ENCODE results near the gene ZNF146. TPM values are rescaled to one million over a fixed set of nuclear protein-coding genes. Genes with fewer than 3 reads are reported as not detected.
"Not testable (repeated sequence)": the region's sequence is repeated elsewhere in the genome, so short reads cannot be mapped to it uniquely, and the experiment has no call there.

ZNF146 gene
- polyA plus RNA-seq, 4 donors, result 113 to 161 (median 129) TPM

GRCh38 chr19:36225219-36225892, 10.4 kb downstream of the ZNF146 start:
- DNase-seq (ENCODE audit: low read depth in 4 of 4, low spot score in 2 of 4), result no peak

DNA sequence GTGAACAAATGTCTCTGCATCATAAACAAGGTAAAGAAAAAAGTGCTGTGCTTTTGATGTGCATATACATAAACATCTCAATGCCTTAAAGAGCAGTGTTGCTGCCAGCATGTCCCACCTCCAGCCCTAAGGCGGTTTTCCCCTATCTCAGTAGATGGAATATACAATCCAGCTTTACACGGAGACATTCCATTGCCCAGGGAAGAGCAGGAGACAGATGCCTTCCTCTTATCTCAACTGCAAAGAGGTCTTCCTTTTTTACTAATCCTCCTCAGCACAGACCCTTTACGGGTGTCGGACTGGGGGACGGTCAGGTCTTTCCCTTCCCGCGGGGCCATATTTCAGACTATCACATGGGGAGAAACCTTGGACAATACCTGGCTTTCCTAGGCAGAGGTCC, 18.7 kb downstream of the ZNF146 start:
- not testable (repeated sequence) for DNase-seq (ENCODE audit: low read depth in 4 of 4, low spot score in 2 of 4)

DNA sequence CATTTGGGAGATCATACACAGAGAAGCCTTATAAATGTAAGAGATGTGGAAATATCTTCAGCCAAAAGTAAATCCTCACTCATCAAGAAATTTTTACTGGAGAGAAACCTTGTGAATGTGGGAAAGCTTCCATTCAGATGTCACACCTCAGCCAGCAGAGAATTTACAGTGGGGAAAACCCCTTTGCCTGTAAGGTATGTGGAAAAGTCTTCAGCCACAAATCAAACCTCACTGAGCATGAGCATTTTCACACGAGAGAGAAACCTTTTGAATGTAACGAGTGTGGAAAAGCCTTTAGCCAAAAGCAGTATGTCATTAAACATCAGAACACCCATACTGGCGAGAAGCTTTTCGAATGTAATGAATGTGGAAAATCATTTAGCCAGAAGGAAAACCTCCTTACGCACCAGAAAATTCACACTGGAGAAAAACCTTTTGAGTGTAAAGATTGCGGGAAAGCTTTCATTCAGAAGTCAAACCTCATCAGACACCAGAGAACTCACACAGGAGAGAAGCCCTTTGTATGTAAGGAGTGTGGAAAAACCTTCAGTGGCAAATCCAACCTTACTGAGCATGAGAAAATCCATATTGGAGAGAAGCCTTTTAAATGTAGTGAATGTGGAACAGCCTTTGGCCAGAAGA, 21.5 kb downstream of the ZNF146 start:
- no peak for DNase-seq (ENCODE audit: low read depth in 4 of 4, low spot score in 2 of 4)

GRCh38 chr19:36236946-36237310, 22.0 kb downstream of the ZNF146 start:
- no peak for DNase-seq (ENCODE audit: low read depth in 4 of 4, low spot score in 2 of 4)

GRCh38 chr19:36244066-36244465, 29.2 kb downstream of the ZNF146 start:
- DNase-seq (ENCODE audit: low read depth in 4 of 4, low spot score in 2 of 4), result no peak

- peak in 3 of 4 donors; percentile 60 to 65 (median 61) for DNase-seq (ENCODE audit: low read depth in 4 of 4, low spot score in 2 of 4)
Observed at GRCh38 chr19:36245210-36246005, 30.5 kb downstream of the ZNF146 start.

DNA sequence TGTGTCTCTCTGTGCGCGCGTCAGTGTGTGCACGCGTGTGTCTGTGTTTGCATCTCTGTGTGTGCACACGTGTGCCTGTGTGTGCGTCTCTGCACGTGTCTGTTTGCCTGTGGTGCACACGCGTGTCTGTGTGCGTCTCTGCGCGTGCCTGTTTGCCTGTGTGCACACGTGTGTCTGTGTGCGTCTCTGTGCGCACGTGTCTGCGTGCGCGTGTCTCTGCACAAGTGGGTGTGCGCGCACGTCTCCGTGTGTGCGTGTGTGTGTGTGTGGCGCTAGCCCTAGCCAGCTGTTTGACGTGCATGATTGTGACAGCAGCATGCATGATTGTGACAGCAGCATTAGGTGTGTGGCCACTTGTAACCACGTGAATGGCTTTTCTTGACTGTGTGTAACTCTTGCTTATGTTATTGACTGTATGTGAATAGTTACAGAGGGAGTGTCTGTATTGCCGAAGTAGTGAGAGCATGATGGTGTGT, 31.1 kb downstream of the ZNF146 start:
- no peak for DNase-seq (ENCODE audit: low read depth in 4 of 4, low spot score in 2 of 4)

- DNase-seq (ENCODE audit: low read depth in 4 of 4, low spot score in 2 of 4), result no peak
Observed at GRCh38 chr19:36252047-36252446, 37.1 kb downstream of the ZNF146 start.

DNA sequence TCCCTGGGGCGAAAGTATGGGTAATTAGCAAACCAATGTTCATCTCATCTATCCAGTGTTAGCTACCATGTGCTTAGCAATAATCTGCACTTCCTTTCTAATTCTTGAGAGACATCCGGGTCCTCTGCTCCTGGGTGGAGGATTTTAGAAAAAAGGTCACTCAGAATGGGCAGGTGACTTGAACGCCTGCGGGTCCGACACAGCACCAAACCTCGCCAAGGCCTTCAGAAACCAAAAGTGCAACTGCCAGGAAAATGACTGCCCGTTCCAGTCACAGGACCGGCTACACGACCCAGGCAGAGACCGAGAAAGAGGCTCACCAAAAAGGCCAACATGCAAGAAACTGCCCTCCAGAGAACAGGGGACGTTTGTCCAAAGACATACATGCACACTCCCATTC, 39.9 kb downstream of the ZNF146 start:
- DNase-seq (ENCODE audit: low read depth in 4 of 4, low spot score in 2 of 4), result no peak

- DNase-seq (ENCODE audit: low read depth in 4 of 4, low spot score in 2 of 4), result no peak
Observed at GRCh38 chr19:36255316-36255715, 40.4 kb downstream of the ZNF146 start.

GRCh38 chr19:36256064-36256463, 41.2 kb downstream of the ZNF146 start:
- DNase-seq (ENCODE audit: low read depth in 4 of 4, low spot score in 2 of 4), result no peak

DNA sequence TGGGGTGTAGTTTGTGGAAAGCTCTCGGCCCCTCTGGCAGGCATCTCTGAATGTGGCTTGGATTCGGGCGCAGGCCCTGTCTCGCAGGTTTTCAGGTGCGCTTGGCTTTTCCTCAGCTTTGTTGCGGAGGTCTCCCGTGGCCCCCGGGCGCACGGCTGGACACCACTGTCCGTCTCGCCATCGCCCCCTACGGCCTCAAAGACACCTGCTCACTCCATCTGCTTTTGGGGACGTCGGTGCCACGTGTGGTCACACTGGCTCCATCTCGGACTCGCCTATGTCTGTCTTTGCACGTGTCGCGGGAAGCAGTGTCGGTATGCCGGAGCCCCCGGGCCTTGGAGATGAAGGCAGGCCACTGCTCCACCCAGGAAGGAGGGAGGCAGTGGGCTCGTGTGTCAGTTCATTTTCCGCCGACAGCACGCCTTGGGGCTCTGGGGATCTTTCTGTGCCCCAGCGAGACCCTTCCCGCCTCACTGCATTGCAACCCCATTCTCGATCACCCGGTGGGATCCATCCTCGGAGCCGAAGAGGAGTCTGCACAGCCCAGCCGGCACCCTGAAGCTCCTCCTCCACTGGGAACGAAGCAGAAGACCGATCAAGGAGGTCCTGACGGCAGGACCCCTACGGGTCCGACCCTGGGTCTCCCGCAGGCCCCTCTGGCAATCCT, 42.1 kb downstream of the ZNF146 start:
- DNase-seq (ENCODE audit: low read depth in 4 of 4, low spot score in 2 of 4), result no peak

DNA sequence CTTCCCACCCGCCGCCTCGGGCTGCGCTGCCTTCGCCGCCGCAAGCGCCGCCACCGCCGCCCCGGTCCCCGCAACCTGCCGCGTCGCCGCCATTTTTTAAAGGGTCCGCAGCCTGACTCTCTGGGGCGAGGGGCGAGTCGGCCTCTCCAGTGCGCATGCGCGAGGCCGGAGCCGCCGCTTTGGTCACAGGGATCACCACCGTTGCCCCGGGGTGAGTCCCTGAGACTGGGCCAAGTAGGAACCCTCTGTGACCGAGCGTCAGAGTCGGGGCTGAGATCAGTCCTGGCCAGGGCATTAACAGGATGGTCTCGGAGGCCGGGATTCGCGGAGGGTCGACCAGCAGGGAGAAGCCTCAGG, 42.6 kb downstream of the ZNF146 start:
- DNase-seq (ENCODE audit: low read depth in 4 of 4, low spot score in 2 of 4), result no peak

DNA sequence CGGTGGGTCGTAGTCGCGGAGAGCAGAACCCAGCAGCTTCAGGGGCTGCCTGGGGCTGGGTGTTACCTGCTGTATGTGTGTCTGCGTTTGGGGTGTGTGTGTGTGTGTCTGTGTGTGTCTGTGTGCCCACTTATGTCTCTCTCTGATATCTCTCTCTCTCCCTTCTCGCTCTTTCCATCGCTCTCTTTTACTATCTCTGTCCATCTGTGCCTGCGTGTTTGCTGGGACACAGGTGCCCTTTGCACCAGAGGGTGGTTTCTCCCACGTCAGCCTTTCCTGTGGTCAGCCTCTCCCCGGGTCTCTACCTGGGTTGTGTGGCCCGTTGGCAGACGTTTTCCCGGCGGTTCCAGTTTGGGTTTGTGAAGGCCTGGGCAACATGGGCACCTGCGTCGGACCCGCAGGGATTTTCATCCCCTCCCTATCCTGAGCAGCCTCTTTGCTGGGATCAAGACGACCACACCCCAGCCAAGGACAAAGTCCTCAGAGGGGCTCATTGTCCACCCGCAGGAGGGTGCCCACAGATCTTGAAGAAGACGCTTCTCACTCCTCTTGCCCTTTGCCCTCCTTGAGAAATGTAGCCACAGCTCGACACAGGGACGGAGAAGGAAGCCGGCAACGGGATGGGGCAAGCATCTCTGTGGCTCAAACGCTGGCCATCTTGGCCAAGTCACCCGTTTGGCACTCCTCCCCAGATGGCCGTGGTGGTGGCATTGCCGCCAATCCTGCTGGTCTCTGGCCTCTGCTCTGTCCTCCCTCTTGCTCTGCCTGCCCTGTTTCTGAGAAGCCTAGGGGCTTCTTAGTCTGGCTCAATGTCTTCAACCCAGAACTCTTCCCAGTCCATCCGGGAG, 43.3 kb downstream of the ZNF146 start:
- no peak for DNase-seq (ENCODE audit: low read depth in 4 of 4, low spot score in 2 of 4)

DNA sequence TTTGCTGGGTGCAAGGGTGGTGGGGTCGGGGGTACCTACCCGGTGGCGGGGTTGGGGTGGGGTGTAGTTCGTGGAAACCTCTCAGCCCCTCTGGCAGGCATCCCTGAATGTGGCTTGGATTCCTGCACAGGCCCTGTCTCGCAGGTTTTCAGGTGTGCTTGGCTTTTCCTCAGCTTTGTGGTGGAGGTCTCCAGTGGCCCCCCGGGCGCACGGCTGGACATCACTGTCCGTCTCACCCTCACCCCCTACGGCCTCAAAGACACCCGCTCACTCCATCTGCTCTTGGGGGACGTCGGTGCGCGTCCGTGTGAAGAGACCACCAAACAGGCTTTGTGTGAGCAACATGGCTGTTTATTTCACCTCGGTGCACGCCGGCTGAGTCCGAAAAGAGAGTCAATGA, 44.3 kb downstream of the ZNF146 start:
- no peak for DNase-seq (ENCODE audit: low read depth in 4 of 4, low spot score in 2 of 4)

- no peak for DNase-seq (ENCODE audit: low read depth in 4 of 4, low spot score in 2 of 4)
Observed at GRCh38 chr19:36265064-36265463, 50.2 kb downstream of the ZNF146 start.

- DNase-seq (ENCODE audit: low read depth in 4 of 4, low spot score in 2 of 4), result no peak
Observed at GRCh38 chr19:36265856-36266374, 51.0 kb downstream of the ZNF146 start.

DNA sequence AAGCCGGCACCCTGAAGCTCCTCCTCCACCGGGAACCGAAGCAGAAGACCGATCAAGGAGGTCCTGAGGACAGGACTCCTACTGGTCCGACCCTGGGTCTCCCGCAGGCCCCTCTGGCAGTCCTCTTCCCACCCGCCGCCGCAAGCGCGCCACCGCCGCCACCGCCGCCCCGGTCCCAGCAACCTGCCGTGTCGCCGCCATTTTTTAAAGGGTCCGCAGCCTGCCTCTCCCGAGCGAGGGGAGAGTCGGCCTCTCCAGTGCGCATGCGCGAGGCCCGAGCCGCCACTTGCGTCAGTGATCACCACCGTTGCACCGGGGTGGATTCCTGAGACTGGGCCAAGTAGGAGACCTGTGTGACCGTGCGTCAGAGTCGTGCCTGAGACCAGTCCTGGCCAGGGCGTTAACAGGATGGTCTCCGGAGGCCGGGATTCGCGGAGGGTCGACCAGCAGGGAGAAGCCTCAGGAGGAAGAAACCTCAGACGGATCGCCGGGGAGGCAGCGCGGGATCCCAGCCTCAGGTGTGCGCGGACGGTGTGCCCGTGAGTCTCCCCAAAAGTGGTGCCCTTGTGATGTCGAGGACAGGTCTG, 51.6 kb downstream of the ZNF146 start:
- no peak for DNase-seq (ENCODE audit: low read depth in 4 of 4, low spot score in 2 of 4)

DNA sequence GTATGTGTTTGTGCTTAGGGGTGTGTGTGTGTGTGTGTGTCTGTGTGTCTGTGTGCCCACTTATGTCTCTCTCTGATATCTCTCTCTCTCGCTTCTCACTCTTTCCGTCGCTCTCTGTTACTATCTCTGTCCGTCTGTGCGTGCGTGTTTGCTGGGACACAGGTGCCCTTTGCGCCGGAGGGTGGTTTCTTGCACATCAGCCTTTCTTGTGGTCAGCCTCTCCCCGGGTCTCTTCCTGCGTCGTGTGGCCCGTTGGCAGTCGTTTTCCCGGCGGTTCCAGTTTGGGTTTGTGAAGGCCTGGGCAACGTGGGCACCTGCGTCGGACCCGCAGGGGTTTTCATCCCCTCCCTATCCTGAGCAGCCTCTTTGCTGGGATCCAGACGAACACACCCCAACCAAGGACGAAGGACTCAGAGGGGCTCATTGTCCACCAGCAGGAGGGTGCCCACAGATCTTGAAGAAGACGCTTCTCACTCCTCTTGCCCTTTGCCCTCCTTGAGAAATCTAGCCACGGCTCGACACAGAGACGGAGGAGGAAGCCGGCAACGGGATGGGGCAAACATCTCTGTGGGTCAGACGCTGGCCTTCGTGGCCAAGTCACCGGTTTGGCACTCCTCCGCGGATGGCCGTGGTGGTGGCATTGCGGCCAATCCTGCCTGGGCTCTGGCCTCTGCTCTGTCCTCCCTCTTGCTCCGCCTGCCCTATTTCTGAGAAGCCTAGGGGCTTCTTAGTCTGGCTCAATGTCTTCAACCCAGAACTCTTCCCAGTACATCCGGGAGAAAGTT, 52.3 kb downstream of the ZNF146 start:
- no peak for DNase-seq (ENCODE audit: low read depth in 4 of 4, low spot score in 2 of 4)

Data from left renal cortex interstitium (tissue), 4 donors.